Thyroid gland (tissue), 4 donors: ENCODE data around the gene TBC1D25.

Source experiments
- POLR2A ChIP-seq, 2 donors: fragments of 450-650 bp; IDR thresholded peaks; one replicate each; pipeline ENCODE4 v1.6.1; 2017; ENCODE audit warnings: antibody characterized with exemption in 2 of 2, mild to moderate bottlenecking in 2 of 2, moderate library complexity in 1 of 2
- TF ChIP-seq, protein P1 (sequence below), 6 experiments: fragments of 200-600 bp in 3 of 6; fragments of 450-650 bp in 3 of 6; sonication (generic) in 3 of 6; IDR thresholded peaks; one replicate each; pipeline ENCODE4 v1.5.1; 2016 to 2019; ENCODE audit warnings: antibody characterized with exemption in 6 of 6, mild to moderate bottlenecking in 2 of 6, inconsistent platforms in 1 of 6, moderate library complexity in 1 of 6

GRCh38 chrX:48601741-48602394 lies 62.4 kb downstream of the TBC1D25 start:
- TF ChIP-seq, protein P1, sequence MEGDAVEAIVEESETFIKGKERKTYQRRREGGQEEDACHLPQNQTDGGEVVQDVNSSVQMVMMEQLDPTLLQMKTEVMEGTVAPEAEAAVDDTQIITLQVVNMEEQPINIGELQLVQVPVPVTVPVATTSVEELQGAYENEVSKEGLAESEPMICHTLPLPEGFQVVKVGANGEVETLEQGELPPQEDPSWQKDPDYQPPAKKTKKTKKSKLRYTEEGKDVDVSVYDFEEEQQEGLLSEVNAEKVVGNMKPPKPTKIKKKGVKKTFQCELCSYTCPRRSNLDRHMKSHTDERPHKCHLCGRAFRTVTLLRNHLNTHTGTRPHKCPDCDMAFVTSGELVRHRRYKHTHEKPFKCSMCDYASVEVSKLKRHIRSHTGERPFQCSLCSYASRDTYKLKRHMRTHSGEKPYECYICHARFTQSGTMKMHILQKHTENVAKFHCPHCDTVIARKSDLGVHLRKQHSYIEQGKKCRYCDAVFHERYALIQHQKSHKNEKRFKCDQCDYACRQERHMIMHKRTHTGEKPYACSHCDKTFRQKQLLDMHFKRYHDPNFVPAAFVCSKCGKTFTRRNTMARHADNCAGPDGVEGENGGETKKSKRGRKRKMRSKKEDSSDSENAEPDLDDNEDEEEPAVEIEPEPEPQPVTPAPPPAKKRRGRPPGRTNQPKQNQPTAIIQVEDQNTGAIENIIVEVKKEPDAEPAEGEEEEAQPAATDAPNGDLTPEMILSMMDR (IDR thresholded peaks at IDR 0.05): no peak
- no peak for TF ChIP-seq POLR2A (IDR thresholded peaks at IDR 0.05)
